Measurements from ENCODE around the gene DGKQ. TPM values are rescaled to one million over a fixed set of nuclear protein-coding genes. Genes with fewer than 3 reads are reported as not detected.

The DGKQ gene
- total and polyA plus RNA-seq, 2 of the 13 experiments (the other 11 are each of a cell fraction or from before 2014, with no cell fraction given) = 4.5 to 7.2 TPM

- TF ChIP-seq RERE (CRISPR knock-in tag; IDR thresholded peaks at IDR 0.05; ENCODE audit: low read depth) (no peak), MEF2D (CRISPR knock-in tag; IDR thresholded peaks at IDR 0.05) (no peak), CCDC6 (CRISPR knock-in tag; IDR thresholded peaks at IDR 0.05) (no peak), ATM (IDR thresholded peaks at IDR 0.05; ENCODE audit: borderline replicate concordance) (no peak), PLRG1 (conservative IDR thresholded peaks at IDR 0.05) (no peak)
Observed at GRCh38 chr4:925771-926500, 47.4 kb downstream of the DGKQ start (continued).

GRCh38 chr4:925171-925570, 48.2 kb downstream of the DGKQ start:
- Histone ChIP-seq H3K36me3 (replicated peaks in 1 of 2; ENCODE audit: control insufficient read depth in 1 of 2, insufficient read depth in 2 of 2, low read length in 2 of 2) (peaks cover 0 to 13% of the 10 kb centered on the region in 2 experiments; a peak in 2 of 5 replicates), H3K4me3 (replicated peaks in 1 of 3; ENCODE audit: insufficient read depth in 1 of 3, low read depth in 2 of 3, low read length in 3 of 3) (no peak overlapping the region), H3K4me2 (ENCODE audit: low read depth, low read length) (no peak overlapping the region), H3K9me3 (ENCODE audit: low read length) (no peaks in the 10 kb centered on the region), H3K27me3 (ENCODE audit: control insufficient read depth in 1 of 2, insufficient read depth in 2 of 2, low read length in 2 of 2) (no peaks in the 10 kb centered on the region), H2AFZ (ENCODE audit: low read length) (no peak overlapping the region), H3K79me2 (ENCODE audit: insufficient read depth, low read length) (peaks cover 71% of the 10 kb centered on the region), H4K20me1 (ENCODE audit: insufficient read depth, low read length) (peaks cover 21% of the 10 kb centered on the region), H3K27ac (ENCODE audit: extremely low read length, insufficient read depth, low read length) (no peak overlapping the region), H3K4me1 (ENCODE audit: insufficient read depth, low read length) (peaks cover 21% of the 10 kb centered on the region), H3K9ac (ENCODE audit: insufficient read depth, low read depth, low read length) (no peak overlapping the region)
- no peak for TF ChIP-seq MAFF (IDR thresholded peaks at IDR 0.05; ENCODE audit: low read depth, low read length)
- 100% methylated on average over 6 of the region's 9 CpGs for WGBS (ENCODE audit: low lambda C conversion rate)
- BruUV-seq (replicated peaks) = no TSS peak
- no peak for ATAC-seq
- in situ Hi-C loops (cut with HindIII; ENCODE audit: extremely low pct_ligation_motif_present, low pct_unique_long_range_greater_than_20kb) (no loop called here), intact Hi-C loops (cut with micrococcal nuclease; ENCODE audit: unreplicated experiment) (no loop called here)
- ChIA-PET POLR2A (no interaction called here), CTCF (ENCODE audit: low intra/inter-chr PET ratio, low total read pairs) (no interaction called here)
- no peak for DNase-seq (ENCODE audit: low spot score)
- FAIRE-seq = no peak
